Left lung (tissue), 10 donors: ENCODE data around the gene PACRGL. TPM values are rescaled to one million over a fixed set of nuclear protein-coding genes. Genes with fewer than 3 reads are reported as not detected.
"Not testable (repeated sequence)": the region's sequence is repeated elsewhere in the genome, so short reads cannot be mapped to it uniquely, and the experiment has no call there.

Experiments
- ATAC-seq: fragments of 200-7000 bp; cut with Tn5 transposase; one replicate; pipeline ENCODE4 v1.9.1; 2020; ENCODE audit warnings: moderate library complexity
- DNase-seq, 4 donors: peaks; one replicate each; pipeline ENCODE4 v3.0.0-alpha.2; 2013 to 2020
- H3K27ac ChIP-seq, 2 donors: fragments of 200-600 bp; sonication (generic) in 1 of 2; one replicate each; pipeline versions ENCODE4 v1.5.0 to v1.8.0; 2020 to 2021
- H3K27me3 ChIP-seq, 2 donors: fragments of 200-600 bp; sonication (generic) in 1 of 2; one replicate each; pipeline versions ENCODE4 v1.5.0 to v1.8.0; 2020 to 2021
- H3K36me3 ChIP-seq, 2 donors: fragments of 200-600 bp; sonication (generic) in 1 of 2; one replicate each; pipeline versions ENCODE4 v1.5.0 to v1.8.0; 2020 to 2021
- H3K4me1 ChIP-seq, 2 donors: fragments of 200-600 bp; one replicate each; pipeline ENCODE4 v1.8.0; 2021
- H3K4me3 ChIP-seq, 2 donors: fragments of 200-600 bp; sonication (generic) in 1 of 2; one replicate each; pipeline versions ENCODE4 v1.5.0 to v1.8.0; 2020 to 2021; ENCODE audit warnings: mild to moderate bottlenecking in 1 of 2
- H3K9me3 ChIP-seq, 2 donors: fragments of 200-600 bp; sonication (generic) in 1 of 2; one replicate each; pipeline versions ENCODE4 v1.5.0 to v1.8.0; 2020 to 2021
- intact Hi-C, 2 donors: fragments of 100-400 bp; cut with DNase I; formaldehyde crosslinking; loops; one replicate each; pipeline versions ENCODE4 v1.11.2 to v1.14.2; 2022
- polyA plus RNA-seq, 6 donors: library from polyadenylated mRNA; unstranded; fragments of 120-200 nt; gene quantifications; one replicate each; pipeline ENCODE4 v1.2.1, GENCODE V29; 2013; ENCODE audit not compliant: insufficient read length in 6 of 6
- total RNA-seq, 2 donors: library from RNA; stranded (reverse); fragmentation: NEBNext Ultra II Directional; extraction: Animal tissue kit (Norgen Biotek cat#: 25700); gene quantifications; one replicate each; pipeline ENCODE4 v1.2.1, GENCODE V29; 2021
- TF ChIP-seq, protein P1 (sequence below), 2 donors: fragments of 200-600 bp; sonication (generic) in 1 of 2; IDR thresholded peaks; one replicate each; pipeline versions ENCODE4 v1.5.0 to v1.8.0; 2021; ENCODE audit warnings: antibody characterized with exemption in 2 of 2
- donor health status: DM: no; HTN: yes; CAD: no.
- donor health status: DM: no; HTN: no; CAD: no.

The PACRGL gene
- total and polyA plus RNA-seq, 8 donors: 7.8 to 44.6 (median 37.7) TPM

DNA sequence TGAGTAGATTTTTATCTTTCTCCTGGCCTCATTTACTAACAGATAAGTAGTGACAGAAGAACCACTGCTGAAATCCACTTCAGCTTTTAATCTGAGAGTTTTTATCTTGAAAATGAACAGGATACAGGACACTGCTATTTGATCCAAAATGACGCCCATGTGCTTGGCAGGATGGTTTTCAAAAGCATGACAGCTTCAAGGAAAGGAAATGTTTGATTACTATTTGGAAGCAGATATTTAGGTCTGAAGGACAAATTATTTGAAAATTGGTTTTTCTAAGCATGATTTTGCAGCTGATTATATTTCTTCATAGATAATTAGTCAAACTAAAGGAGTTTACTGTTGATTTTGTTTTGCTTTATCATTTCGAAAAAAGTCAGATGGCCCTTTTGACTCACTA is 11.1 kb downstream of the PACRGL start:
- ATAC-seq (no peak), DNase-seq (no peak)
- intact Hi-C loops: no loop called here
- Histone ChIP-seq H3K27me3 (no peaks in the 10 kb centered on the region), H3K4me3 (no peak overlapping the region), H3K4me1 (no peaks in the 10 kb centered on the region), H3K36me3 (peaks cover 0 to 64% of the 10 kb centered on the region in 2 donors), H3K27ac (no peak overlapping the region), H3K9me3 (peaks cover 0 to 7% of the 10 kb centered on the region in 2 donors)
- TF ChIP-seq, protein P1, sequence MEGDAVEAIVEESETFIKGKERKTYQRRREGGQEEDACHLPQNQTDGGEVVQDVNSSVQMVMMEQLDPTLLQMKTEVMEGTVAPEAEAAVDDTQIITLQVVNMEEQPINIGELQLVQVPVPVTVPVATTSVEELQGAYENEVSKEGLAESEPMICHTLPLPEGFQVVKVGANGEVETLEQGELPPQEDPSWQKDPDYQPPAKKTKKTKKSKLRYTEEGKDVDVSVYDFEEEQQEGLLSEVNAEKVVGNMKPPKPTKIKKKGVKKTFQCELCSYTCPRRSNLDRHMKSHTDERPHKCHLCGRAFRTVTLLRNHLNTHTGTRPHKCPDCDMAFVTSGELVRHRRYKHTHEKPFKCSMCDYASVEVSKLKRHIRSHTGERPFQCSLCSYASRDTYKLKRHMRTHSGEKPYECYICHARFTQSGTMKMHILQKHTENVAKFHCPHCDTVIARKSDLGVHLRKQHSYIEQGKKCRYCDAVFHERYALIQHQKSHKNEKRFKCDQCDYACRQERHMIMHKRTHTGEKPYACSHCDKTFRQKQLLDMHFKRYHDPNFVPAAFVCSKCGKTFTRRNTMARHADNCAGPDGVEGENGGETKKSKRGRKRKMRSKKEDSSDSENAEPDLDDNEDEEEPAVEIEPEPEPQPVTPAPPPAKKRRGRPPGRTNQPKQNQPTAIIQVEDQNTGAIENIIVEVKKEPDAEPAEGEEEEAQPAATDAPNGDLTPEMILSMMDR (IDR thresholded peaks at IDR 0.05): no peak

DNA sequence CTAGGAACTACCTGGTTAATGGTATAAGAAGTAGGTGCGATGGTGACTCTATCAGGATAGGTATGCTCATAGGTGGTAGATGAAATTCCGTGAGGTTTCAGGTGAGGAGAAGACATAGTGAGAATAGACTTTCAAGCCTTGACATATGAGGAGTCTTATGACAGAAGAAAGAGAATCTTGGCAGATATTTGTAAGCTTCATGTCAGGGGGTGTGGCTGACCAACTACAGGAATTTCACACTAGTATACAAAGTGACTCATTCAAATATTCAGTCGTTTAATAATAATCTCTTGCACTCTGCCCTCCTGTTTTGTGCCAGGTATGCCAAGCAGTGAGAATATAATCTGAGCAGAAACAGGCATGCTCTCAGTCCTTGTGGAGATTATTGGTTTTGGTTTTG is 22.8 kb downstream of the PACRGL start:
- H3K4me3 ChIP-seq: no peak overlapping the region

DNA sequence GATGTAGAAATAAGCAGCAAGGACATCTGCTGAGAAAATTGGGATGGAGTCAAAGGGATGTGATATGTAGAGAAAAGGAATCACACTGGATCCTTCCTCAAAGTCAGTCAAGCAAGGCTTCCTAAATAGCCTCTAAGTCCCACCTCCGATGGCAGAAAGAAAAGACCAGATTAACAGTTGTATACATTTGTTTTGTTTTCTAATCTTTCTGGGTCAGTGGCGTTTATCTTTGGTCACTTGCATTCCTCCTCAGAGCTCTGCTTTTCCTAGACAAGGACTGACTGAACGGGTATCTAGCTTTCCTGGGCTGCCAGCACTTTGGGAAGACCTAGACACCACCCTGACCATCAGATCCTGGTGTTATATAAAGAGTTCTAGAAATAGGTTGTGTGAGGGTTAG is 23.2 kb downstream of the PACRGL start:
- no peak overlapping the region for H3K27ac ChIP-seq
- H3K27me3 ChIP-seq: no peaks in the 10 kb centered on the region
- H3K4me3 ChIP-seq: no peak overlapping the region
- peaks cover 0 to 67% of the 10 kb centered on the region in 2 donors for H3K36me3 ChIP-seq
- intact Hi-C loops: no loop called here
- no peaks in the 10 kb centered on the region for H3K4me1 ChIP-seq
- H3K9me3 ChIP-seq: peaks cover 0 to 22% of the 10 kb centered on the region in 2 donors
- ATAC-seq: no peak
- TF ChIP-seq, protein P1 (IDR thresholded peaks at IDR 0.05): no peak
- DNase-seq: no peak

More for the DNA sequence above, 22.8 kb downstream of the PACRGL start:
- DNase-seq: no peak
- TF ChIP-seq, protein P1 (IDR thresholded peaks at IDR 0.05): no peak
- intact Hi-C loops: no loop called here
- Histone ChIP-seq H3K9me3 (peaks cover 0 to 22% of the 10 kb centered on the region in 2 donors), H3K27ac (no peak overlapping the region), H3K4me1 (no peaks in the 10 kb centered on the region), H3K27me3 (no peaks in the 10 kb centered on the region), H3K36me3 (peaks cover 0 to 68% of the 10 kb centered on the region in 2 donors)
- ATAC-seq: no peak

DNA sequence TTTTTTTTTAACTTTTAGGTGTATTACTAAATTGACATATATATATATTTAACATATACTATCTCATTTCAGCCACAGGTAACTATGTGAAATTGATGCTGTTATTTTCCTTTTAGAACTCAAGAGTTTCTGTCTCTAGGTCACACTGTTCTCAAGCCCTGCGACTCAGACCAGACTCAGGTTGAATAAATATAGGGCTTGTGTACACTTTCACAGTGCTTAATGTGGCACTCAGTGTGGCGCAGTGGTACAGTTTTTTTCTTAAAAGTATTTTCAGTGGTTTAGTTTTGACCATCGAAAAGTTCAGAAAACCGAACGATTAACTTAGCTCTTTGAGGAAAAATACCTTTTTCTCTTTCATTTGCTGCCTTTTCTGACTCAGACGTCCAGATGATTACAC is 24.7 kb downstream of the PACRGL start:
- Histone ChIP-seq H3K9me3 (peaks cover 0 to 22% of the 10 kb centered on the region in 2 donors), H3K27ac (no peak overlapping the region), H3K27me3 (no peaks in the 10 kb centered on the region), H3K36me3 (peaks cover 0 to 59% of the 10 kb centered on the region in 2 donors), H3K4me3 (no peak overlapping the region), H3K4me1 (no peaks in the 10 kb centered on the region)
- intact Hi-C loops: no loop called here
- DNase-seq (no peak), ATAC-seq (no peak)
- TF ChIP-seq, protein P1 (IDR thresholded peaks at IDR 0.05): no peak

DNA sequence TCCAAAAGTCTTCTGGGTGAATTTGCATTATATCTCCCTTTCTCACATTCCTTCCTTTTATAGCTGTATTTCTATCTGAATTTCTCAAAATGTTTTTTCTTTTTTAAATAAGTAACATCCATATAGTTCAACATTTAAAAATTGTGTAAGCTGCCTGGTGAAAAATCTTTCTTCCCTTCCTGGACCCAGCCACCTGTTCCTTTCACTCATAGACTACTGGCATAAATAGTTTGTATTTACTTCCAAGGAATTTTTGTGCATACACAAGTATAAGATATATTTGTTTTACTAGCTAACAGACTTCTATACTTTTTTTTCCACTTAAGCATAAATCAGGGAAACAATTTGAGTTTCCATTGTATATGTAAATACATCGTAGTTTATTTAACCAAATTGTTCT is 35.7 kb downstream of the PACRGL start:
- Histone ChIP-seq H3K36me3 (peaks cover 0 to 57% of the 10 kb centered on the region in 2 donors), H3K4me1 (no peaks in the 10 kb centered on the region), H3K4me3 (no peak overlapping the region), H3K9me3 (peaks cover 0 to 20% of the 10 kb centered on the region in 2 donors), H3K27ac (no peak overlapping the region), H3K27me3 (no peaks in the 10 kb centered on the region)
- ATAC-seq: no peak
- TF ChIP-seq, protein P1 (IDR thresholded peaks at IDR 0.05): no peak
- intact Hi-C loops: no loop called here
- DNase-seq: no peak

DNA sequence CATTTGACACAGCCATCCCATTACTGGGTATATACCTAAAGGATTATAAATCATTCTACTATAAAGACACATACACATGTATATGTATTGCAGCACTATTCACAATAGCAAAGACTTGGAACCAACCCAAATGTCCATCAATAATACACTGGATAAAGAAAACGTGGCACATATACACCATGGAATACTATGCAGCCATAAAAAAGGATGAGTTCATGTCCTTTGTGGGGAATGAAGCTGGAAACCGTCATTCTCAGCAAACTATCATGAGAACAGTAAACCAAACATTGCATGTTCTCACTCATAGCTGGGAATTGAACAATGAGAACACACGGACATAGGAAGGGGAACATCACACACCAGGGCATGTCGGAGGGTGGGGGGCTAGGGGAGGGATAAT is 45.7 kb downstream of the PACRGL start:
- peaks cover 0 to 32% of the 10 kb centered on the region in 2 donors for H3K9me3 ChIP-seq
- DNase-seq, H3K27ac ChIP-seq, ATAC-seq, H3K27me3 ChIP-seq, H3K36me3 ChIP-seq, intact Hi-C loops, H3K4me1 ChIP-seq, H3K4me3 ChIP-seq: not testable (repeated sequence)
